HG03060 (cell line): Measurements from ENCODE around the gene TMEM80.
"Not testable (repeated sequence)": the region's sequence is repeated elsewhere in the genome, so short reads cannot be mapped to it uniquely, and the experiment has no call there.

Experiments
- ATAC-seq: cut with Tn5 transposase; IDR thresholded peaks from one replicate; pipeline ENCODE4 v1.9.1; 2021; ENCODE audit warnings: low read depth, moderate number of reproducible peaks; ENCODE audit not compliant: unreplicated experiment

Gene TMEM80

GRCh38 chr11:679271-680207 is 16.1 kb upstream of the TMEM80 start:
- ATAC-seq = no peak

- no peak for ATAC-seq
Observed at GRCh38 chr11:680476-680875, 15.1 kb upstream of the TMEM80 start.

GRCh38 chr11:680970-681369 is 14.6 kb upstream of the TMEM80 start:
- no peak for ATAC-seq

- ATAC-seq = no peak
Observed at GRCh38 chr11:686451-687243, 9.0 kb upstream of the TMEM80 start.

GRCh38 chr11:687751-688150 is 7.9 kb upstream of the TMEM80 start:
- no peak for ATAC-seq

DNA sequence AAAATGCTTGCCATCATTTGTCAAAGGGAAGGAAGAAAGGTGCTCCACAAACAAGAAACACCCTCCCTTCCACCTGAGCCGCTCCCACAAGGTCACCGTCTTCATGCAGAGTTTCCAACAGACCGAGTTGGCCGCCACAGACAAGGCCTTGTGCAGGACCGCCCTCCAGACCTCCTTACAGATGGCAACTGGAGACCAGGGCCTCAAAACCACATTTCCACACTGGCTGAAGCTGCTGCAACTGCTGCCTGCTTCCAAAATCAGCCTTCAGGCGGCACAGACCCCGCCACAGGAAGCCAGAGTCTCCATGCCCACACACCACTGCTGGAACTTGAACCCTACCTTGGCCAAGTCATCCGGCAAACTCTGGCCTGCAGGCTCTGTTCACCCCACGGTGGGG is 6.9 kb upstream of the TMEM80 start:
- ATAC-seq = no peak

DNA sequence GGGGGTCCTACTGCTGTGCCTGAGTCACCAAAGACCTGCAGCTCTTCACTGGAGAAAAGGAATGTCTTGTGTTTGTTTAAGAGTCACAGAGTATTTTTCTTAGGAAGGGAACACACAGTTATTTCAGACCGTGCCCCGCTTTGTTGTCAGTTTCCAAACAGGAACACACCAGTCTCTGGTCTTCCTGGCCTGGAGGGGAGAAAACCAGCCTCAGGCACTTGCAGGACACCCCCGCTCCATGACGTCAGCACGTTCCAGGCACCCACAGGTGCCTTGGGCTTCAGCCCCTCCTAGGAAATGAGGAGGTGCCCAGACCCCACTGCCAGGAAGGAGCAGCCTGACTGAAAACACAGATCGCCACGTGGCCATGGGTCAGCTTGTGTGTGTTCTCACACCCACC is 6.0 kb upstream of the TMEM80 start:
- no peak for ATAC-seq

- not testable (repeated sequence) for ATAC-seq
Observed at GRCh38 chr11:690244-690643, 5.4 kb upstream of the TMEM80 start.

GRCh38 chr11:690738-691633 is 4.6 kb upstream of the TMEM80 start:
- ATAC-seq = no peak

GRCh38 chr11:691710-692590 is 3.7 kb upstream of the TMEM80 start:
- ATAC-seq = no peak

DNA sequence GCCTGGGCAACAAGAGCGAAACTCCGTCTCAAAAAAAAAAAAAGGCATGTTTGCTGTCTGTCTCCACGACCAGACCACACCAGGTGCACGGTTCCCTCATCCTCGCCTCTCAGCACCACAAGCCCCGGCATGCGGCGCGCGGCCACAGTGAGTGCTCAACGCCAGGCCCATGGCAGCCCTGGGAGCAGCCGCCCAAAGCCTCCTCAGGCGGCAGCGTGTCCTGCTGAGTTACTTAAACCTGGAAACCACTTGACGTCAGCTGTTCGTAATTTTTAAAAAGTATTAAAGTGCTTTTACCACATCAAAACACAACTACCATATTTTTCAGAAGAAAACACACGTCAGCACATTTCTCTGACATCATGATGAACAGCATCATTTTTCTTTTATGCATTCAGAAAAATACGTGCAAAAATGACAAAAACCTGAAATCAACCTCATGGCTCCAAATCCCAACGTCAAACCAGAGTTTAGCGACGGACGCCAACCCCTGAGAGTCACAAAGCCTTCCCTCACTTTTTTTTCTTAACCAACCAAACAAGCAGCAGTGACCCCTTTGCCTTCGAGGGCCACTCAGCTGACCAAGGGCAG is 2.7 kb upstream of the TMEM80 start:
- no peak for ATAC-seq

DNA sequence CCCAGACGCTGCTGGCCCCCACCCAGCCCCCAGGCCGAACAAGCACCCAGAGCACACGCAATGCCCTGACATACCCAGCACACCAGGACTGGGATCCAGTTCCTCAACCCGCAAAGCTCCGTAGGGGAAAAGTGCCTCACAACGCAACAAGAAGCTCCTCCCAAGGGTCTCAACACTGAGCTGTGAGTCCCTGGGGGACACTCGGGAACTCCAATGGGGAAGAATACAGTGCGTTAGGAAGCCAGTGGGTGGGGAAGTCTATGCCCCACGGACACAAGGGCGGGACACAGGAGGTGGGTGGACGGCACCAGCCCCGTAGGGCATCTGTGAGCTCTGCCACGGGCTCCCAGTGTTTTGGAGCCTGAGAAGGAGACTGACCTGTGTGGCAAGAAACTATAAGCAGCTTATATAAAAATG is 2.2 kb upstream of the TMEM80 start:
- ATAC-seq = no peak

GRCh38 chr11:693887-694562 is 1.6 kb upstream of the TMEM80 start:
- no peak for ATAC-seq

- ATAC-seq = no peak
Observed at GRCh38 chr11:694563-695287, 891 bp upstream of the TMEM80 start, which contains the start of gene DEAF1. DEAF1 (minus strand) TSS chr11:695222; CDS start chr11:695047, 175 bp downstream.

DNA sequence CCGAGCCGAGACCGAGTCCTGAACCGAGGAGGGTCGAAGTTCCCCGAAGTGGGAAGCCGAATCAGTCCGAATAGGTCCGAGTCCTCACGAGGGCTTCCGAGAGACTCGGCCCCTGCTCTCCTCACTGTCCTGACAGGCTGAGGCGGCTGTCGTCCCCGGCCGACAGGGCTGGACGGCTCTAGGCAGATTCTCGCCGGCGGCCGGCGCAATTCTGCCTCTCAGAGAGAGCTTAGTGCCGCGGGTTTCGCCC is 403 bp upstream of the TMEM80 start:
- peak; percentile 71 for ATAC-seq

DNA sequence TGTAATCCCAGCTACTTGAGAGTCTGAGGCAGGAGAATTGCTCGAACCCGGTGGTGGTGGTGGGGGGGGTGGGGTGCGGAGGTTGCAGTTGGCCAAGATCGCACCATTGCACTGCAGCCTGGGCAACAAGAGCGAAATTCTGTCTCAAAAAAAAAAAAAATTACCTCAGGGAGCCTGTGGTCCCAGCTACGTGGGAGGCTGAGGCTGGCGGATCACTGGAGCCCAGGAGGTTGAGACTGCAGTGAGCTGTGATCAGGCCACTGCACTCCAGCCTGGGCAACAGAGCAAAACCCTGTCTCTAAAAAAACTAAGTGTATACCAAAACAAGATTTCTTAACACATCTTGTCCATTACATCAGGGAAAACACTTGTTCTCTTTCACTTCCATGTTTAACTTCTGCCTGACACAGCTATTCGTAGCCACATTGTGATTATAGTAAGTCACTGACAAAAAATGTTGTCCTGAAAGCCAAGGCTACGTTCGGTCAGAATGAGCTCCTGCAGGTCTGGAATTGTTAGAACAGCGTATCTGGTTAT is 1.4 kb downstream of the TMEM80 start:
- ATAC-seq = no peak

DNA sequence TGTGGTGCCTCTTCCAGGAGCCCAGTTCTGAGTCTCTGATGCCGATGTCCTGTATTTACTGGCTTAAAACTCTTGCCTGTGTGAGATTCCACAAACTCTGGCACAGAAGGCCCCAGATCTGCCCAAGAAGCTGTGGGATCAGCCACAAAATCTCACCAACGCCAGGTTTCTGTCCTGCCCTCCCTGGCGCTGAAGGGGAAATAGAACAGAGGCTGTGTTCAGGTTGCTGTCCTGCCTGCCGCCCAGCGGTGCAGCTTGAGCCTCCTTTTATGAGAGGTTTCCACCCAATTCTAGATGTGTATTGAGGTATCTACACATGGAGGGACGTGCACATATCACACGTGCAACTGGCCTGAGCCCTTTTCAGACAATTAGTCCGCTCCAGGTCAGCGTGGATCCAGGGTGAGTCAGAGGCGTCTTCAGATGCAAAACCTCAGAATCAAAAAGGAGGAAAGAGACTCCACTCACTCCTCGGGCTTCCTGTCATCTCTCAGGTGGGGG is 2.2 kb downstream of the TMEM80 start:
- no peak for ATAC-seq
